PFSK-1 (cell line): ENCODE data around the gene HACE1.

Experiments used
- POLR2AphosphoS5 ChIP-seq: IDR thresholded peaks from 2 replicates; pipeline ENCODE4 v1.6.1; 2012; ENCODE audit warnings: low read depth, mild to moderate bottlenecking, control low read depth, low read length, moderate library complexity
- TF ChIP-seq, protein P1 (sequence below), 2 experiments: IDR thresholded peaks; 2 replicates each; pipeline versions ENCODE4 v1.6.1 to v1.8.0; 2011 to 2012; ENCODE audit warnings: low read depth in 2 of 2, low read length in 2 of 2, control low read depth in 1 of 2, inconsistent platforms in 1 of 2, mild to moderate bottlenecking in 1 of 2, moderate library complexity in 1 of 2; ENCODE audit not compliant: insufficient read depth in 1 of 2

GRCh38 chr6:104837158-104837557 is 22.6 kb downstream of the HACE1 start:
- TF ChIP-seq POLR2AphosphoS5: no peak
- TF ChIP-seq, protein P1, sequence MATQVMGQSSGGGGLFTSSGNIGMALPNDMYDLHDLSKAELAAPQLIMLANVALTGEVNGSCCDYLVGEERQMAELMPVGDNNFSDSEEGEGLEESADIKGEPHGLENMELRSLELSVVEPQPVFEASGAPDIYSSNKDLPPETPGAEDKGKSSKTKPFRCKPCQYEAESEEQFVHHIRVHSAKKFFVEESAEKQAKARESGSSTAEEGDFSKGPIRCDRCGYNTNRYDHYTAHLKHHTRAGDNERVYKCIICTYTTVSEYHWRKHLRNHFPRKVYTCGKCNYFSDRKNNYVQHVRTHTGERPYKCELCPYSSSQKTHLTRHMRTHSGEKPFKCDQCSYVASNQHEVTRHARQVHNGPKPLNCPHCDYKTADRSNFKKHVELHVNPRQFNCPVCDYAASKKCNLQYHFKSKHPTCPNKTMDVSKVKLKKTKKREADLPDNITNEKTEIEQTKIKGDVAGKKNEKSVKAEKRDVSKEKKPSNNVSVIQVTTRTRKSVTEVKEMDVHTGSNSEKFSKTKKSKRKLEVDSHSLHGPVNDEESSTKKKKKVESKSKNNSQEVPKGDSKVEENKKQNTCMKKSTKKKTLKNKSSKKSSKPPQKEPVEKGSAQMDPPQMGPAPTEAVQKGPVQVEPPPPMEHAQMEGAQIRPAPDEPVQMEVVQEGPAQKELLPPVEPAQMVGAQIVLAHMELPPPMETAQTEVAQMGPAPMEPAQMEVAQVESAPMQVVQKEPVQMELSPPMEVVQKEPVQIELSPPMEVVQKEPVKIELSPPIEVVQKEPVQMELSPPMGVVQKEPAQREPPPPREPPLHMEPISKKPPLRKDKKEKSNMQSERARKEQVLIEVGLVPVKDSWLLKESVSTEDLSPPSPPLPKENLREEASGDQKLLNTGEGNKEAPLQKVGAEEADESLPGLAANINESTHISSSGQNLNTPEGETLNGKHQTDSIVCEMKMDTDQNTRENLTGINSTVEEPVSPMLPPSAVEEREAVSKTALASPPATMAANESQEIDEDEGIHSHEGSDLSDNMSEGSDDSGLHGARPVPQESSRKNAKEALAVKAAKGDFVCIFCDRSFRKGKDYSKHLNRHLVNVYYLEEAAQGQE (IDR thresholded peaks at IDR 0.05; ENCODE audit: insufficient read depth in 1 of 2, low read depth in 2 of 2, low read length in 2 of 2): no peak
